ENCODE results near the gene STX10. TPM values are rescaled to one million over a fixed set of nuclear protein-coding genes. Genes with fewer than 3 reads are reported as not detected.

Gene STX10
- total and polyA plus RNA-seq, 9 of the 15 experiments (the other 6 are each of a cell fraction or from before 2014, with no cell fraction given), result 0.51 to 66.3 (median 31.0) TPM

- TF ChIP-seq IRF1 (CRISPR knock-in tag; IDR thresholded peaks at IDR 0.05; ENCODE audit: borderline replicate concordance), result no peak
- peak; percentile 70 for TF ChIP-seq PCBP1 (IDR thresholded peaks at IDR 0.05; ENCODE audit: low read depth, low read length, poor library complexity, severe bottlenecking)
- TF ChIP-seq PTBP1 (IDR thresholded peaks at IDR 0.05; ENCODE audit: low read depth, low read length), result no peak
- TF ChIP-seq MBD1 (CRISPR knock-in tag; IDR thresholded peaks at IDR 0.05), result no peak
- no peak for TF ChIP-seq ZNF3 (CRISPR knock-in tag; IDR thresholded peaks at IDR 0.05)
- no peak for TF ChIP-seq STAT5A (IDR thresholded peaks at IDR 0.05; ENCODE audit: borderline replicate concordance, low read length)
- peak; percentile 43; the same call in 1 of the 2 replicates for TF ChIP-seq NFRKB (IDR thresholded peaks at IDR 0.05; ENCODE audit: low read depth)
- no peak for TF ChIP-seq MXD1 (CRISPR knock-in tag; IDR thresholded peaks at IDR 0.05; ENCODE audit: borderline replicate concordance, poor library complexity, severe bottlenecking)
- TF ChIP-seq STAT5B (CRISPR knock-in tag; IDR thresholded peaks at IDR 0.05), result no peak
- no peak for TF ChIP-seq DLX4 (CRISPR knock-in tag; IDR thresholded peaks at IDR 0.05)
- TF ChIP-seq ZBTB2 (IDR thresholded peaks at IDR 0.05), result no peak
- no peak; a peak in 1 of 4 replicates for TF ChIP-seq SRF (CRISPR knock-in tag; IDR thresholded peaks at IDR 0.05)
- TF ChIP-seq ZNF589 (CRISPR knock-in tag; IDR thresholded peaks at IDR 0.05; ENCODE audit: low read depth), result no peak
- no peak for TF ChIP-seq PYGO2 (tag; IDR thresholded peaks at IDR 0.05)
- TF ChIP-seq CBFB (CRISPR knock-in tag; IDR thresholded peaks at IDR 0.05), result no peak
- no peak for TF ChIP-seq KLF10 (CRISPR knock-in tag; IDR thresholded peaks at IDR 0.05)
- no peak for TF ChIP-seq NCOA6 (IDR thresholded peaks at IDR 0.05)
- TF ChIP-seq ZNF75A (CRISPR knock-in tag; IDR thresholded peaks at IDR 0.05), result no peak
- TF ChIP-seq ZBTB17 (CRISPR knock-in tag; IDR thresholded peaks at IDR 0.05), result peak; percentile 50; the same call in 1 of the 2 replicates
- no peak for TF ChIP-seq ZBTB49 (CRISPR knock-in tag; IDR thresholded peaks at IDR 0.05; ENCODE audit: borderline replicate concordance)
Observed at GRCh38 chr19:13095934-13096927, 53.9 kb downstream of the STX10 start (continued).

Measured in K562 (cell line).